Spinal cord (tissue), 10 donors: Measurements from ENCODE around the gene CYREN. TPM values are rescaled to one million over a fixed set of nuclear protein-coding genes. Genes with fewer than 3 reads are reported as not detected.
A peak's percentile ranks its signal among the peaks of the same experiment; 100 is the strongest.
"Not testable (repeated sequence)": the region's sequence is repeated elsewhere in the genome, so short reads cannot be mapped to it uniquely, and the experiment has no call there.

ENCODE experiments used
- DNase-seq, 6 donors: peaks; one replicate each; pipeline versions ENCODE4 v3.0.0 to v3.0.0-alpha.2; 2013 to 2015; ENCODE audit warnings: low spot score in 6 of 6, low read depth in 4 of 6
- H3K27ac ChIP-seq: one replicate; pipeline ENCODE4 v1.5.1; 2013; ENCODE audit warnings: low read depth, low read length, control low read depth
- H3K27me3 ChIP-seq: one replicate; pipeline ENCODE4 v1.6.1; 2013; ENCODE audit warnings: low read length; ENCODE audit not compliant: control insufficient read depth, insufficient read depth
- H3K36me3 ChIP-seq: one replicate; pipeline ENCODE4 v1.6.1; 2013; ENCODE audit warnings: low read length; ENCODE audit not compliant: control insufficient read depth, insufficient read depth
- H3K4me1 ChIP-seq: one replicate; pipeline ENCODE4 v1.6.1; 2013; ENCODE audit warnings: low read length; ENCODE audit not compliant: control insufficient read depth, insufficient read depth
- H3K4me3 ChIP-seq: one replicate; pipeline ENCODE4 v1.5.1; 2013; ENCODE audit warnings: low read depth, low read length, control low read depth
- H3K9me3 ChIP-seq: one replicate; pipeline ENCODE4 v1.6.1; 2013; ENCODE audit warnings: low read length; ENCODE audit not compliant: control insufficient read depth, insufficient read depth
- WGBS: methylation state at CpG from one replicate; pipeline ENCODE4 v1.1.5; 2013; ENCODE audit warnings: missing lambda C conversion rate; ENCODE audit not compliant: insufficient coverage; 5-methylcytosine and 5-hydroxymethylcytosine counted together
- long read RNA-seq, 4 donors: transcript quantifications; one replicate each; lab custom pipeline, GENCODE V29; 2026
- polyA plus RNA-seq, 2 donors: library from polyadenylated mRNA; unstranded; fragments of 120-200 nt; gene quantifications; one replicate each; pipeline ENCODE4 v1.2.1, GENCODE V29; 2013; ENCODE audit not compliant: insufficient read length in 2 of 2
- total RNA-seq, 2 donors: library from RNA; depleted of rRNA in 1 of 2; stranded (reverse); fragments of 120-200 nt in 1 of 2; fragments of >200 nt in 1 of 2; gene quantifications; one replicate each; pipeline versions ENCODE4 v1.2.3 to v1.2.4, GENCODE V29; 2013 to 2014
- donor health status: healthy.

The CYREN gene, protein sequence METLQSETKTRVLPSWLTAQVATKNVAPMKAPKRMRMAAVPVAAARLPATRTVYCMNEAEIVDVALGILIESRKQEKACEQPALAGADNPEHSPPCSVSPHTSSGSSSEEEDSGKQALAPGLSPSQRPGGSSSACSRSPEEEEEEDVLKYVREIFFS
- total RNA-seq (10 to 100 TPM; 23.7 to 51.8 TPM), polyA plus RNA-seq (10 to 100 TPM; 27.5 to 31.2 TPM)
- long read RNA-seq, donor 1, partial matches to known transcripts: 0 of 7 reads
- long read RNA-seq, donor 1, other reads (novel, unspliced or antisense): 0 of 7 reads
- long read RNA-seq, donor 2, partial matches to known transcripts: 0 of 5 reads
- long read RNA-seq, donor 2, other reads (novel, unspliced or antisense): 0 of 5 reads
- long read RNA-seq, donor 3, partial matches to known transcripts: 0 of 8 reads
- long read RNA-seq, donor 3, other reads (novel, unspliced or antisense): 0 of 8 reads
- long read RNA-seq, donor 4, partial matches to known transcripts: 52 of 66 reads
- long read RNA-seq, donor 4, other reads (novel, unspliced or antisense): 7 of 66 reads

DNA sequence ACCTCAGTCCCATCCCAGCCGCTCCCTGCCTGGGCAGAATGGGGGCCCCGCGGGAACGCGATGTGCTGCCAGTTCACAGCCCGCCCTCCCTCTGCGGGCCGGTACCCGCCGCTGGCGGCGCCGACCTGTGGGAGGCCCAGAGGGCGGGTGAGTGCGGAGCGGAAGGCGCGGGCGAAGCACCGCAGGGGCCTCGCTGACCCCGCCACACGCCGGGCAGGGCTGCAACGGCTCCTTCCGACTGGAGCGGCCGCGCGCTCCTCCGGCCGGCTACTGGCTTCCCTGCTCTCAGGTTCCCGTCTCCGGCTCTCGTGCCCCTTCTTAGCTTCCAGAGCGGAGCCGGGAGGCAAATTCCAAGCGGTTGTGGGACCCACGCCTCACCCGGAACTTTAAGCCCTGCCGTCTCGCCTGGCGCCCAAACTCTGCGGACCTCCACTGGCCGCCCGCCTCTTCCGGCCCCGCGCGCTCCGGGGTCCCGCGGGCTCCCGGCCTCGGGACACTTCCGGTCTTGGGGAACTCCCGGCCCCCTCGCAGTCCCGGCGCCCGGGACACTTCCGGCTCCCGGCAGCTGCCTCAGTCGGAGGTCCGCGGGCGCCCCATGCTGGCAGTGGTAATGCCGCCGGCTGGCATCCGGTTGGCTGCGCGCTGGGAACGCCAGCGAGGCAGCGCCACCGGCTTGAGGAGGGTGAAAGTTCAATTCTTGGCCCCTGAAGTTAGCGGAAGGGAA lies at the start of gene CYREN:
CYREN (minus strand) TSS at position 434 of the 724 bp plus-strand sequence. CDS start 1,785 bp downstream, outside the sequence.
- under 1% methylated on average over 76 of the region's 77 CpGs for WGBS
- no peaks in the 10 kb centered on the region for H3K9me3 ChIP-seq
- H3K27me3 ChIP-seq: no peaks in the 10 kb centered on the region
- peak within 1 kb of the TSS; percentile 93 for H3K27ac ChIP-seq
- peak within 1 kb of the TSS; percentile 80 for H3K4me3 ChIP-seq
- peaks cover 30% of the 10 kb centered on the region for H3K36me3 ChIP-seq
- DNase-seq: peak; percentile 64 to 95 (median 76)
- peaks cover 31% of the 10 kb centered on the region for H3K4me1 ChIP-seq

DNA sequence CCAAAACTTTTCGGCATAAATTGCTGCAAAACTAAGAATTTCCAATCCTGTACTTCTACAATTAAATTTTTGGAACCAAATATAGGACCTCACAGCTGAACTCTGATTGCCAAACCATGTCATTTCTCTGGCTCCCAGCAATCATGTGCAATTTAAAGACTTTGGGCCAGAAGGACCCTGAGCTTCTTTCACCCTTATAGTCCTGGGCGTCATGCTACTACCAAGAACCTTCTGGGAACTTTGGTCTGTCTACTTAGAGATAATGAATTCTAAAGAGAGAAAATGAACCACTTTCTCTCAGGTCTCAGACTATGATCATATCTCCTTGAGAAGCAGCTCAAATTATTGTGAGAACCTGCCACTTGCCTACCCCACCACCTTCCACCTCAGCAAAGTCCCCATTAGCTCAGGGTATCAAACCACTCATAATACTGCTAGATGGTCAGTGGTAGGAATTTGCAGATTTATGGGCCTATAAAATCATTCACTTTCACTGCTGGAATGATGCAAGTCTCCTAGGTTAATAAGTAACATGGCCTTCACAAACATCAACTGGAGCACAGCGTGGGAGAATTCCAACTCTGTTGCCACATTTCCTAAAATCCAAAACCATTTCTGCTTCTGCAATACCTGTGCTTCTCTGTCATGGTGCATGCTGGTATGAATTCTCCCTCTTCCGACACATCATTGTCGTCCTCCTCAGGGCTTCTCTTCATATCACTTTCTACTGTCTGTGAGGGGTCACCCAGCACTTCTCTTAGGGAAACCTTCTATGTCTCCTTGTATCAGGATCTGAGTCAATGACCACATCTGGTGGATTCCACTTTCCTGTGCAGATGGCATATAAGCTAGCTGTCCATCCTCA lies 47.4 kb upstream of the CYREN start:
- WGBS: 91% methylated on average over 4 of the region's 5 CpGs
- Histone ChIP-seq H3K9me3 (no peaks in the 10 kb centered on the region), H3K4me1 (no peaks in the 10 kb centered on the region), H3K36me3 (no peaks in the 10 kb centered on the region), H3K27me3 (no peaks in the 10 kb centered on the region), H3K4me3 (no peak overlapping the region), H3K27ac (no peak overlapping the region)
- no peak for DNase-seq

DNA sequence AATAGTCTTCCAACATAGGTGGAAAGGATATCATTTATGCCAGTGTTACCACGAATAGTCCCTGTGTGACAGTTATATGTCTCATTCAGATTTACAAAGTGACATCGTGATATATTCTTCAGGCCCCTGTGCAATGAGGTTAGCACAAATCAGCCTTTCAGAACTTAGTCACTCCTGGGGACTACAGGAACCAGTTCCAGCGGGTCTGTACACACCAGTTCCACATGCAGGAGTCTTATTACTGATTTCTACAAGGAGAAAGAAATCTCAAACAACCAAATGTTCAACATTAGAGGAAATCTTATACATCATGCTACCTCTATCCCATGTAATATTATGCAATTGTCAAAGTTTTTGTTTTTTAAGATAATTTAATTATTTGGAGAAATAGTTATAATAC lies 45.2 kb upstream of the CYREN start:
- no CpG with 5 or more reads among the region's 3 CpGs for WGBS
- no peak overlapping the region for H3K4me3 ChIP-seq
- H3K9me3 ChIP-seq: no peaks in the 10 kb centered on the region
- H3K27ac ChIP-seq: no peak overlapping the region
- no peaks in the 10 kb centered on the region for H3K36me3 ChIP-seq
- DNase-seq: no peak
- H3K27me3 ChIP-seq: no peaks in the 10 kb centered on the region
- no peaks in the 10 kb centered on the region for H3K4me1 ChIP-seq

DNA sequence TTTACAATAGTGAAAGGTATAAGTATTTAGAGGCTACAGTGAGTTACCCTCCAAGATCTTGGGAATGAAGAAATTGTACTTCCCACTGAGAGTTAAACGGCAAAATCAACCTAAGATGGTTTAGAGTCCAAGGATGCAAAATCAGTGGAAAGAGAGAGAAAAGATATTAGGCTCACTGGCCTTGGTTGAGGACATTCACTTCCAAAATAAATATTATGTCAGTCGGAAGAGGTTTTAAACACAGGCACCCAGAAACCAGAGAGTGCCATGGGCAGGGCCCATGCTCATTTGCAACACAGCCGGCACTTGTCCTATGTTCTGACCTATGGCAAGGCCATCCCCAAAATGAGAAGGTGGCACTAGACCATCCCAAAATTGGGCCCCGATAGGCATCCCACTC lies 44.7 kb upstream of the CYREN start:
- Histone ChIP-seq H3K27me3 (no peaks in the 10 kb centered on the region), H3K27ac (no peak overlapping the region), H3K36me3 (no peaks in the 10 kb centered on the region), H3K4me3 (no peak overlapping the region), H3K4me1 (peaks cover 3% of the 10 kb centered on the region), H3K9me3 (no peaks in the 10 kb centered on the region)
- no peak for DNase-seq
- WGBS: 89% methylated on average over 2 of the region's 4 CpGs

DNA sequence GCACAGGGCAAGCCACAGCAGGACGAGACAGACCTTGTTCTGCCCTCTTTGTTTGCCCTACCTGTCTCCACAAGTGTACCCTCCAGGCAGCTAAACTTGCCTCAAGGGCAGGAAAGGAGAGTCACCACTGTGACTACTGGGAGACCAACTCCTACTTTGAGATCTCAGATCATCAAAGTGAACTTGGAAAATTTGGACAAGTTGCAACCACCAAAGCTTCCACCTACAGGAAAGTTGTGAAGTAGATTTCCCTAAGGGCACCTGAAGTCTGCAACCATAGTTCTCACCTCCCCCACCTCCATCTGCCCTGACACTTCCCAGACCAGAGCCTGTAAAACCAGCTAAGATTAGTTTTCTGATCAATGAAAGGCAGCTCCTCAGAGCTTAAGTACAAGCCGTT lies 43.3 kb upstream of the CYREN start:
- no peaks in the 10 kb centered on the region for H3K36me3 ChIP-seq
- no peaks in the 10 kb centered on the region for H3K9me3 ChIP-seq
- H3K4me3 ChIP-seq: no peak overlapping the region
- H3K4me1 ChIP-seq: peaks cover 7% of the 10 kb centered on the region
- H3K27me3 ChIP-seq: no peaks in the 10 kb centered on the region
- no peak for DNase-seq
- H3K27ac ChIP-seq: no peak overlapping the region
- WGBS: 84% methylated on average over 2 of the region's 2 CpGs

DNA sequence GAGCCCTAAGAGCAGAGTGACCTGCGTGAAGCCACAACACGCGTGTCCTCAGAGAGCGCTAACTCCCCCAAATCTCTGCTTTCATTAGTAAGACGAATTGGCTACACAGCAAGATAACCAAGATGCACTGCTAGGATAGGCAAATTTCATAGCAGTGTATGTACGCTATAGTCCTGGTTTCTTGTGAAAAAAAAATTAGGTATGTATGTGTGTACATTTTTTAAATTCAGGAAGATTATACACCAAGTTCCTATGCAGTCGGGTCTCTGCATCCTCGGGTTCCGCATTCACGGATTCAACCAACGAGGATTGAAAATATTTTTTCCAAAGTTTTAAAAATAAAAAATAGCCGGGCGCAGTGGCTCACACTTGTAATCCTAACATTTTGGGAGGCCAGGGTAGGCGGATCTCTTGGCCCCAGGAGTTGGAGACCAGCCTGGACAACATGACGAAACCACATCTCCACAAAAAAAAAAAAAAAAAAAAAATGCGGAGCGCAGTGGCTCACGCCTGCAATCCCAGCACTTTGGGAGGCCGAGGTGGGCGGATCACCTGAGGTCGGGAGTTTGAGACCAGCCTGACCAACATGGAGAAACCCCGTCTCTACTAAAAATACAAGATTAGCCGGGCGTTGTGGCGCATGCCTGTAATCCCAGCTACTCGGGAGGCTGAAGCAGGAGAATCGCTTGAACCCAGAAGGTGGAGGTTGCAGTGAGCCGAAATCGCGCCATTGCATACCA lies 41.6 kb upstream of the CYREN start:
- DNase-seq: peak in 1 of 6 donors; percentile 20
- H3K4me1 ChIP-seq, H3K9me3 ChIP-seq, H3K27me3 ChIP-seq, H3K36me3 ChIP-seq: not testable (repeated sequence)
- peak overlapping the region; percentile 93 for H3K4me3 ChIP-seq
- WGBS: 100% methylated on average over 6 of the region's 30 CpGs
- H3K27ac ChIP-seq: peak overlapping the region; percentile 93

DNA sequence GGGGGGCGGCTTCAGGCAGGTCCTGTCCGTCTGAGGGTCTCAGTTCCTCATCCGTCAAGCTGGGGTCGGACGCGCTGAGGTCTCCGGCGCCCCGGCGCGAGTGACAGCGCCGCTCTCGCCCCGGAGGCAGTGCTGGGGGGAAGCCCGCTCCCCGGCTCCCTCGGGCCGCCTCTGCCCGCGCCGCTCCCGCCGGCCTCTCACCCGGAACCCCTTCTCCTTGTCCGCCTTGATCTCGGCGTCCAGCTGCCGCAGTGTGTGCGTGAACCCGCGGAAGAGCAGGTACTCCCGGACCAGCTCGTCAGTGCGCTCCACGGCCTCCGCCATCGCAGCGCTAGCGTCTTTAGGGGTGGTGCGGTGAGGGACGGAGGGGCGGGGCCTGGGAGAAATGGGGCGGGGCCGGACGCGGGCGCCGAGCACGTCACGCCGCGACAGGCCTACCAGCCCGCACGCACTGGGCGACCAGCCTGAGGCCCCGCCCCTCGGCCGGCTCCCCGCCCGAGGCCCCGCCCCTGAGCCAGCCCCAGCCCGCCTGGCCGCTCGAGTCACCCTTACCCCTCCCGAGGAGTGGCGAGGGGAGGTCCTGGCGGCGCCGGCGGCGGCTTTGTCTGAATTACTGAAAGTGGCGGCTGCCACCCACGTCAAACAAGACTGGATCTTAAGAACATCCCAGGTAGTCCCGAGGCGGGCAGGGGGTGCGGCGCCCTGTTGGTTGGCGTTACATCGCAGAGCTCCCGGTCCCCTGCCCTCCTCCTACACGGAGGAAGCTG lies 40.9 kb upstream of the CYREN start, which contains the start of gene WDR91:
WDR91 (minus strand) TSS at position 348 of the 767 bp plus-strand sequence; CDS start at position 324, 24 bp downstream.
- Histone ChIP-seq H3K4me1 (peaks cover 7% of the 10 kb centered on the region), H3K27ac (peak within 1 kb of the TSS; percentile 93), H3K36me3 (no peaks in the 10 kb centered on the region), H3K4me3 (peak within 1 kb of the TSS; percentile 93), H3K9me3 (no peaks in the 10 kb centered on the region), H3K27me3 (no peaks in the 10 kb centered on the region)
- peak; percentile 77 to 98 (median 88) for DNase-seq
- 0% methylated on average over 81 of the region's 82 CpGs for WGBS

DNA sequence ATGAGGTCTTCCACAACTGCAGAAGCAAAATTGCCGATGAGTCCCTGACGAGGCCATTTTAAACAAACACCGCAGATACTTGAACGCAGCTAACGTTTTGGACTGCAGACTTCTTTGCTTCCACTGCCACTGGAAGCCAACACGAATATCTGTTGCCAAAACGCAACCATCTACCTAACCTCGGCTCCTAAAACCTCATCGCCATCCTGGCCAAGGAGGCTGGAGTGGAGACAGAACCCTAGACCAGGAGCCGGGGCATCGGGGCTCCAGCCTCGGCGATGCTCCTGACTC lies 40.3 kb upstream of the CYREN start:
- DNase-seq: peak in 3 of 6 donors; percentile 23 to 79 (median 36)
- Histone ChIP-seq H3K4me3 (peak overlapping the region; percentile 79), H3K27ac (peak overlapping the region; percentile 87)

More for the DNA sequence above, 40.3 kb upstream of the CYREN start:
- Histone ChIP-seq H3K9me3 (no peaks in the 10 kb centered on the region), H3K27me3 (no peaks in the 10 kb centered on the region), H3K4me1 (peaks cover 7% of the 10 kb centered on the region), H3K36me3 (peaks cover 2% of the 10 kb centered on the region)
- WGBS: 0% methylated on average over 13 of the region's 13 CpGs
